Measurements from ENCODE around the gene NBAS. TPM values are rescaled to one million over a fixed set of nuclear protein-coding genes. Genes with fewer than 3 reads are reported as not detected.
A peak's percentile ranks its signal among the peaks of the same experiment; 100 is the strongest.

NBAS gene
- total RNA-seq, 1 donor from 2014 or later, result 52.9 TPM

- TF ChIP-seq, protein P1, sequence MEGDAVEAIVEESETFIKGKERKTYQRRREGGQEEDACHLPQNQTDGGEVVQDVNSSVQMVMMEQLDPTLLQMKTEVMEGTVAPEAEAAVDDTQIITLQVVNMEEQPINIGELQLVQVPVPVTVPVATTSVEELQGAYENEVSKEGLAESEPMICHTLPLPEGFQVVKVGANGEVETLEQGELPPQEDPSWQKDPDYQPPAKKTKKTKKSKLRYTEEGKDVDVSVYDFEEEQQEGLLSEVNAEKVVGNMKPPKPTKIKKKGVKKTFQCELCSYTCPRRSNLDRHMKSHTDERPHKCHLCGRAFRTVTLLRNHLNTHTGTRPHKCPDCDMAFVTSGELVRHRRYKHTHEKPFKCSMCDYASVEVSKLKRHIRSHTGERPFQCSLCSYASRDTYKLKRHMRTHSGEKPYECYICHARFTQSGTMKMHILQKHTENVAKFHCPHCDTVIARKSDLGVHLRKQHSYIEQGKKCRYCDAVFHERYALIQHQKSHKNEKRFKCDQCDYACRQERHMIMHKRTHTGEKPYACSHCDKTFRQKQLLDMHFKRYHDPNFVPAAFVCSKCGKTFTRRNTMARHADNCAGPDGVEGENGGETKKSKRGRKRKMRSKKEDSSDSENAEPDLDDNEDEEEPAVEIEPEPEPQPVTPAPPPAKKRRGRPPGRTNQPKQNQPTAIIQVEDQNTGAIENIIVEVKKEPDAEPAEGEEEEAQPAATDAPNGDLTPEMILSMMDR (IDR thresholded peaks at IDR 0.05; ENCODE audit: unreplicated experiment), result no peak
- peaks cover 14% of the 10 kb centered on the region for H3K4me1 Mint-ChIP-seq
- no peak for DNase-seq (ENCODE audit: low spot score in 2 of 2, unreplicated experiment in 2 of 2)
- H3K9me3 Mint-ChIP-seq, result no peaks in the 10 kb centered on the region
- no peak overlapping the region for H3K4me3 Mint-ChIP-seq
- peaks cover 11% of the 10 kb centered on the region for H3K36me3 Mint-ChIP-seq
- H3K27ac Mint-ChIP-seq, result no peak overlapping the region
- H3K27me3 Mint-ChIP-seq (ENCODE audit: low read depth), result no peaks in the 10 kb centered on the region
Observed at GRCh38 chr2:15556311-15556930, 4.7 kb downstream of the NBAS start.

DNA sequence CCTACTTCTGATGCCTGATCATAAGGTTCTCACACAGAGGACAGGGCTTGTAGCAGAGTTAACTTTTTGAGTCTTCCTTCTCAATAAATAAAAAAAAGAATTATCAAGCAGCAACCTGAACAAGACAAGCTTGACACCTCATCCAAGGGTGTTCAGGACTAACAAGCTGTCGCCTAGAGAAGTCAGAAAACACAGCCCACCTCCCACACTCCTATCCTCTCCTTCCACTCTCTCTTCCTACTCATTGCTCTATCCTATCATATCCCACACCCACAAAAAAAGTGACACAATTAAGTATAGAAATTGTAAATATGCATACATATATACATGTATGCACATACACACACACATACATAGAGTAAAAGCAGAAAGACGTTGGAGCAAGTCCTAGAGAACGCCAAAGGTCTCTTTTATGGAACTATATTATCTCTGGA lies 5.4 kb downstream of the NBAS start:
- TF ChIP-seq, protein P1 (IDR thresholded peaks at IDR 0.05; ENCODE audit: unreplicated experiment), result no peak
- H3K27me3 Mint-ChIP-seq (ENCODE audit: low read depth), result no peaks in the 10 kb centered on the region
- H3K9me3 Mint-ChIP-seq, result no peaks in the 10 kb centered on the region
- no peak overlapping the region for H3K27ac Mint-ChIP-seq
- H3K4me3 Mint-ChIP-seq, result no peak overlapping the region
- H3K4me1 Mint-ChIP-seq, result peaks cover 14% of the 10 kb centered on the region
- DNase-seq (ENCODE audit: low spot score in 2 of 2, unreplicated experiment in 2 of 2), result no peak
- H3K36me3 Mint-ChIP-seq, result peaks cover 11% of the 10 kb centered on the region

DNA sequence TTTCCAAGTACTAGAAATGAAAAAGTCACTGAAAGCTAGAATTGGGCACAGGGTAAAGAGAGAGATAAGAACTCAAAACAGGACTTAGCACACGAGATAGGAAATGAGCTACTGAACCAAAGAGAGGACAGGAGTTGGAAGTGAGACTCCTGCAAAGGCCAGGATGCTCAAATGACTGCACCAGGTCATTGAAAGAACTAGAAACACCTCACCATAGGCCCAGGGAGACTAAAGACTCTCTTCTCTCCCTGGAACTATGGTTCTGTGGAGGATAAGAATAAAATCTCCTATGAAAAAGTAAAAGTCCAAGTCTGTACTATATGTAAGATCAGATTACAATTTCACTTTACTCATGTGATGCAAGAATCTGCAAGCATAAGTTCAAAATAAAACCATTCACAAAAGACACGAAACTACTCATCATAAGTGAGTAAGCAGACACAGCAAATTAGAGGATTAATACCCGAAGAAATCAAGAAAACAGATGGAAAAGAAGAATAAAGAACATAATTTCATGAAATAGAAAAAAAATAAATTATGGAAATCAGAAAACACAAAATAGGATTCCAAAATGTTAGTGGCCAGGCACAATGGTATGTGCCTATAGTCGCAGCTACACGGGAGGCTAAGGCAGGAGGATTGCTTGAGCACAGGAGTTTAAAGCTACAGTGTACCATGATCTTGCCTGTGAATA lies 6.5 kb downstream of the NBAS start:
- H3K27ac Mint-ChIP-seq, result no peak overlapping the region
- no peak for DNase-seq (ENCODE audit: low spot score in 2 of 2, unreplicated experiment in 2 of 2)

DNA sequence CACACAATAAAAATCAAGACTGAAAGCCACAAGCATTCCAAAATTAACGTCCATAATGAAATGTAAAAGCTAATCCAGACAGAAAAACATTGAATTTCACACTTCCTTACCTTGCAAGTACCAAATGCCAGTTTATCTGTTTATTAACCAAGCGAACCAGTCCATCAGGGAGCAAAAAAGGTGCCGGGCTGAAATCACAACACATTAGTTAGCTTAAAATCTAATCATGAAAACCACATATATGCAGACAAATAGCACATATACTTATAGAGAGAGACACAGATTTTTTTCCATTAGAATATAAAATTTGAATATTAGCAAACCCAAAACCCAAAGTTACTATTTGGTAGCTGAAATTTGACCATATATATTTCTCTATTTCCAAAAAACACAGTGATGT lies 7.2 kb downstream of the NBAS start:
- Mint-ChIP-seq H3K36me3 (peaks cover 16% of the 10 kb centered on the region), H3K27ac (peak overlapping the region; percentile 79), H3K9me3 (no peaks in the 10 kb centered on the region)

More for the DNA sequence above, 6.5 kb downstream of the NBAS start:
- no peaks in the 10 kb centered on the region for H3K27me3 Mint-ChIP-seq (ENCODE audit: low read depth)
- H3K4me1 Mint-ChIP-seq, result peaks cover 7% of the 10 kb centered on the region
- no peaks in the 10 kb centered on the region for H3K9me3 Mint-ChIP-seq
- H3K36me3 Mint-ChIP-seq, result peaks cover 11% of the 10 kb centered on the region
- H3K4me3 Mint-ChIP-seq, result no peak overlapping the region
- TF ChIP-seq, protein P1 (IDR thresholded peaks at IDR 0.05; ENCODE audit: unreplicated experiment), result no peak

DNA sequence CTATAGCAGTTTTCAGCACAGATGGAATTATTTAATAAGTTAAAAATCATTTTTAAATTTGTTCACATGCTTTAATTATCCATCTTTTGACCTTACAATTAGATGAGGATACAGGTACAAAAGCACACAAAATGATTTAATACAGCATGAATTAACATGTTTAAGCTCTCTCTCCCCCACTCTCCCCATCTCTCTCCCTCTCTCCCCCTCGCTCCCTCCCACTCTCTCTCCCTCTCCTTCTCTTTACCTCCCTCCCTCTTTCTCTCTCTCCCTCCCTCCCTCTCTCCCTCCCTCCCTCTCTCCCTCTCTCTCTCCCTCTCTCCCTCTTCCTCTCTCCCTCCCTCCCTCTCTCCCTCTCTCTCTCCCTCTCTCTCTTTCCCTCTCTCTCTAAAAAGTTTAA lies 7.6 kb downstream of the NBAS start:
- Mint-ChIP-seq H3K27me3 (ENCODE audit: low read depth) (no peaks in the 10 kb centered on the region), H3K36me3 (peaks cover 20% of the 10 kb centered on the region), H3K4me1 (peaks cover 3% of the 10 kb centered on the region), H3K9me3 (no peaks in the 10 kb centered on the region), H3K4me3 (no peak overlapping the region), H3K27ac (peak overlapping the region; percentile 79)
- DNase-seq (ENCODE audit: low spot score in 2 of 2, unreplicated experiment in 2 of 2), result no peak
- TF ChIP-seq, protein P1 (IDR thresholded peaks at IDR 0.05; ENCODE audit: unreplicated experiment), result no peak

More for the DNA sequence above, 7.2 kb downstream of the NBAS start:
- peaks cover 3% of the 10 kb centered on the region for H3K4me1 Mint-ChIP-seq
- H3K4me3 Mint-ChIP-seq, result no peak overlapping the region
- TF ChIP-seq, protein P1 (IDR thresholded peaks at IDR 0.05; ENCODE audit: unreplicated experiment), result no peak
- H3K27me3 Mint-ChIP-seq (ENCODE audit: low read depth), result no peaks in the 10 kb centered on the region
- no peak for DNase-seq (ENCODE audit: low spot score in 2 of 2, unreplicated experiment in 2 of 2)

Measured in mesothelial cell of epicardium (in vitro differentiated cells).